K562 (cell line): ENCODE measurements around the gene OTUD5. TPM values are rescaled to one million over a fixed set of nuclear protein-coding genes. Genes with fewer than 3 reads are reported as not detected.

Experiments
- ATAC-seq: fragments of 200-7000 bp; cut with Tn5 transposase; 3 replicates; pipeline ENCODE4 v1.9.1; 2020; ENCODE audit warnings: moderate library complexity
- BruUV-seq: library from RNA; stranded (reverse); fragments of 400-500 nt; replicated peaks from 2 replicates; lab custom pipeline; 2021; lab: Mats Ljungman, UMichigan
- CTCF ChIA-PET: fragments of 300-600 bp; formaldehyde crosslinking; extraction: SDS; loops from one replicate; lab custom pipeline; 2021; ENCODE audit warnings: low intra/inter-chr PET ratio; lab: Yijun Ruan, JAX
- POLR2A ChIA-PET: fragments of 300-600, 350-650 bp; sonication (Branson Sonifier 250); formaldehyde crosslinking; extraction: SDS; loops from one replicate; lab custom pipeline; 2021; ENCODE audit warnings: antibody characterized with exemption, inconsistent platforms; lab: Yijun Ruan, JAX
- DNase-seq, 4 experiments: peaks; one replicate each; pipeline versions ENCODE4 v3.0.0 to v3.0.0-alpha.2; 2011 to 2018; ENCODE audit warnings: low spot score in 3 of 4, mixed read lengths in 3 of 4; ENCODE audit errors: extremely low read depth in 1 of 4
- FAIRE-seq: peaks from 2 replicates; lab custom pipeline; 2011; peaks lifted over from hg19 to GRCh38; lab: Jason Lieb, UNC
- H2AFZ ChIP-seq: 2 replicates; pipeline ENCODE4 v1.6.0; 2011; ENCODE audit warnings: low read depth, low read length, control low read depth, inconsistent platforms
- H3K27ac ChIP-seq: fragments of 200-600 bp; 3 replicates; pipeline ENCODE4 v1.8.0; 2011; ENCODE audit warnings: low read depth, mild to moderate bottlenecking, control low read depth, inconsistent platforms, low read length, moderate library complexity, mixed read lengths; ENCODE audit errors: extremely low read depth
- H3K27me3 ChIP-seq, 2 experiments: fragments of 300-600 bp in 1 of 2; 2 replicates in 1 of 2; 3 replicates in 1 of 2; pipeline versions ENCODE4 v1.6.0 to v1.8.0; 2011; ENCODE audit warnings: inconsistent platforms in 2 of 2, low read length in 2 of 2, mild to moderate bottlenecking in 1 of 2, mixed read lengths in 1 of 2, moderate library complexity in 1 of 2; ENCODE audit not compliant: control insufficient read depth in 2 of 2, insufficient read depth in 2 of 2
- H3K36me3 ChIP-seq: fragments of 300-600 bp; 3 replicates; pipeline ENCODE4 v1.8.0; 2011; ENCODE audit warnings: mild to moderate bottlenecking, low read length, inconsistent platforms; ENCODE audit not compliant: control insufficient read depth, insufficient read depth
- H3K4me1 ChIP-seq, 2 experiments: fragments of 200-600 bp in 1 of 2; replicated peaks in 1 of 2; 2 replicates in 1 of 2; 3 replicates in 1 of 2; pipeline versions ENCODE4 v1.5.1 to v1.8.0; 2011; ENCODE audit warnings: inconsistent platforms in 2 of 2, low read length in 2 of 2, mild to moderate bottlenecking in 1 of 2, mixed read lengths in 1 of 2, moderate library complexity in 1 of 2; ENCODE audit not compliant: control insufficient read depth in 2 of 2, insufficient read depth in 2 of 2
- H3K4me2 ChIP-seq: 2 replicates; pipeline ENCODE4 v1.6.1; 2011; ENCODE audit warnings: low read length, control low read depth, inconsistent platforms, mixed read lengths; ENCODE audit not compliant: insufficient read depth
- H3K4me3 ChIP-seq: fragments of 200-600 bp; sonication (generic), shearing (Covaris generic); 2 replicates; pipeline ENCODE4 v1.5.1; 2016; ENCODE audit warnings: control low read depth, inconsistent platforms
- H3K79me2 ChIP-seq: fragments of 200-600 bp; 3 replicates; pipeline ENCODE4 v1.8.0; 2011; ENCODE audit warnings: low read length, inconsistent platforms; ENCODE audit not compliant: control insufficient read depth, insufficient read depth
- H3K9ac ChIP-seq, 2 experiments: 2 replicates each; pipeline versions ENCODE4 v1.6.0 to v1.6.1; 2011; ENCODE audit warnings: low read depth in 2 of 2, low read length in 2 of 2, control low read depth in 1 of 2, inconsistent platforms in 1 of 2, mild to moderate bottlenecking in 1 of 2, mixed read lengths in 1 of 2; ENCODE audit not compliant: insufficient read depth in 1 of 2
- H3K9me1 ChIP-seq: one replicate; pipeline ENCODE4 v1.6.0; 2011; ENCODE audit warnings: inconsistent platforms, mild to moderate bottlenecking, low read length, moderate library complexity; ENCODE audit not compliant: control insufficient read depth, insufficient read depth
- H3K9me3 ChIP-seq: replicated peaks from 2 replicates; pipeline ENCODE4 v1.5.1; 2011; ENCODE audit warnings: low read depth, low read length, inconsistent platforms; ENCODE audit not compliant: control insufficient read depth, insufficient read depth
- H4K20me1 ChIP-seq: replicated peaks from 2 replicates; pipeline ENCODE4 v1.6.1; 2011; ENCODE audit warnings: low read length, inconsistent platforms, mixed read lengths; ENCODE audit not compliant: control insufficient read depth, insufficient read depth
- EHMT2 ChIP-seq: fragments of 450-650 bp; IDR thresholded peaks from 2 replicates; pipeline ENCODE4 v1.6.1; 2018; ENCODE audit warnings: antibody characterized with exemption
- ETV1 ChIP-seq: fragments of 450-650 bp; conservative IDR thresholded peaks from 2 replicates; pipeline ENCODE4 v1.6.1; 2016; ENCODE audit warnings: missing genetic modification characterization, control low read depth, low read depth, missing compliant biosample characterization
- GABPB1 ChIP-seq: sonication (generic); formaldehyde crosslinking; IDR thresholded peaks from 2 replicates; pipeline ENCODE4 v1.8.0; 2022; ENCODE audit warnings: mild to moderate bottlenecking, missing genetic modification reagents
- HDAC2 ChIP-seq: fragments of 450-650 bp; IDR thresholded peaks from 2 replicates; pipeline ENCODE4 v1.6.1; 2016; ENCODE audit warnings: mild to moderate bottlenecking
- PHF8 ChIP-seq: fragments of 200-600 bp; sonication (generic); IDR thresholded peaks from 2 replicates; pipeline ENCODE4 v1.6.1; 2012; ENCODE audit warnings: mixed run types, mild to moderate bottlenecking, inconsistent platforms, low read length, moderate library complexity, borderline replicate concordance
- PHTF2 ChIP-seq: fragments of 250-450 bp; sonication (Bioruptor Pico); IDR thresholded peaks from 2 replicates; pipeline ENCODE4 v1.5.0; 2021; ENCODE audit warnings: mild to moderate bottlenecking
- POLR2AphosphoS5 ChIP-seq: IDR thresholded peaks from 2 replicates; pipeline ENCODE4 v1.6.1; 2011; ENCODE audit warnings: mild to moderate bottlenecking, low read depth, low read length, moderate library complexity; ENCODE audit not compliant: control insufficient read depth, insufficient read depth
- SREBF2 ChIP-seq: sonication (generic); formaldehyde crosslinking; IDR thresholded peaks from 2 replicates; pipeline ENCODE4 v1.4.0; 2020; ENCODE audit warnings: mild to moderate bottlenecking, missing genetic modification reagents
- TARDBP ChIP-seq: fragments of 450-650 bp; IDR thresholded peaks from 2 replicates; pipeline ENCODE4 v1.6.1; 2016
- ZBTB7A ChIP-seq: IDR thresholded peaks from 2 replicates; pipeline ENCODE4 v1.6.1; 2011; ENCODE audit warnings: low read depth, mild to moderate bottlenecking, low read length, moderate library complexity, borderline replicate concordance; ENCODE audit not compliant: control insufficient read depth
- ZNF282 ChIP-seq: sonication (generic); formaldehyde crosslinking; IDR thresholded peaks from 2 replicates; pipeline ENCODE4 v1.8.1; 2023; ENCODE audit warnings: missing genetic modification reagents
- WGBS: fragments of 100-300 bp; shearing (Covaris generic); methylation state at CpG from one replicate; pipeline ENCODE4 v1.1.6; 2016; ENCODE audit warnings: low coverage, mixed read lengths; ENCODE audit not compliant: insufficient coverage; ENCODE audit errors: missing lambda C conversion rate; 5-methylcytosine and 5-hydroxymethylcytosine counted together
- in situ Hi-C: fragments of 300-500 bp; cut with MboI; formaldehyde crosslinking; loops from 4 replicates; pipeline ENCODE4 v1.15.0; 2018; ENCODE audit warnings: inconsistent platforms, mixed read lengths
- intact Hi-C: fragments of 100-400 bp; cut with micrococcal nuclease; formaldehyde crosslinking; loops from 2 replicates; pipeline ENCODE4 v1.14.2; 2022
- polyA plus RNA-seq, 8 experiments: library from polyadenylated mRNA; depleted of rRNA in 4 of 8; stranded (reverse) in 5 of 8; unstranded in 3 of 8; fragments of >200 nt; fragmentation: Nextera tagmentation in 2 of 8; fragmentation: Illumina TruSeq in 1 of 8; extraction: Ambion mirVana in 2 of 8; extraction: Trizol in 1 of 8; gene quantifications; 2 replicates each; pipeline versions ENCODE4 v1.2.1 to v1.2.3, GENCODE V29; 2011 to 2014; ENCODE audit warnings: inconsistent platforms in 1 of 8, missing spikeins in 1 of 8
- total RNA-seq, 7 experiments: library from RNA; depleted of rRNA in 6 of 7; stranded (reverse); fragments of >200 nt in 6 of 7; fragmentation: Illumina TruSeq in 2 of 7; extraction: Trizol in 2 of 7; gene quantifications; 2 replicates each; pipeline versions ENCODE4 v1.2.1 to v1.2.3, GENCODE V29; 2011 to 2021; ENCODE audit warnings: low replicate concordance in 1 of 7
- TF ChIP-seq, protein P1 (sequence below), 2 experiments: fragments of 250-450 bp in 1 of 2; fragments of 450-650 bp in 1 of 2; sonication (Bioruptor Pico) in 1 of 2; IDR thresholded peaks; 2 replicates each; pipeline versions ENCODE4 v1.6.1 to v1.8.0; 2016 to 2021; ENCODE audit warnings: mild to moderate bottlenecking in 2 of 2, moderate library complexity in 2 of 2, missing compliant biosample characterization in 1 of 2, missing genetic modification characterization in 1 of 2

OTUD5 gene
- total and polyA plus RNA-seq, 9 of the 15 experiments (the other 6 are each of a cell fraction or from before 2014, with no cell fraction given), result 3.6 to 102 (median 59.0) TPM

DNA sequence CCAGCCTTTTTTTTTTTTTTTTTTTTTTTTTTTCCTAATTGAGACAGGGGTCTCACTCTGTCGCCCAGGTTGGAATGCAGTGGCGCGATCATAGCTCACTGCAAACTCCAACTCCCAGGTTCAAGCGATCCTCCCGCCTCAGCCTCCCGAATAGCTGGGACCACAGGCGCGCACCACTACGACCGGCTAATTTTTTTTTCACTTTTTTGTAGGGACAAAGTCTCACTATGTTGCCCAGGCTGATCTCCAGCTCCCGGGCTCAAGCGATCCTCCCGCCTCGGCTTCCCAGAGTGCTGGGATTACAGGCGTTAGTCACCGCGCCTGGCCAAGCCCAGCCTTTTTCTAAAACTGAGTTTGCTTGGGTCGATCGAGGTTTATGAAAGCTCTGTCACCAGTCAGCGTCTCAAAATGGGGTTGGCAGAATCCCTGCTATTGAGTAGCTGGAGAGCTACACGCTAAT, 1.3 kb upstream of the OTUD5 start (continued):
- TF ChIP-seq ZBTB7A (peak; percentile 43; the same call in 1 of the 2 replicates), ZNF282 (CRISPR knock-in tag) (no peak), PHF8 (peak; percentile 16; the same call in 1 of the 2 replicates)

DNA sequence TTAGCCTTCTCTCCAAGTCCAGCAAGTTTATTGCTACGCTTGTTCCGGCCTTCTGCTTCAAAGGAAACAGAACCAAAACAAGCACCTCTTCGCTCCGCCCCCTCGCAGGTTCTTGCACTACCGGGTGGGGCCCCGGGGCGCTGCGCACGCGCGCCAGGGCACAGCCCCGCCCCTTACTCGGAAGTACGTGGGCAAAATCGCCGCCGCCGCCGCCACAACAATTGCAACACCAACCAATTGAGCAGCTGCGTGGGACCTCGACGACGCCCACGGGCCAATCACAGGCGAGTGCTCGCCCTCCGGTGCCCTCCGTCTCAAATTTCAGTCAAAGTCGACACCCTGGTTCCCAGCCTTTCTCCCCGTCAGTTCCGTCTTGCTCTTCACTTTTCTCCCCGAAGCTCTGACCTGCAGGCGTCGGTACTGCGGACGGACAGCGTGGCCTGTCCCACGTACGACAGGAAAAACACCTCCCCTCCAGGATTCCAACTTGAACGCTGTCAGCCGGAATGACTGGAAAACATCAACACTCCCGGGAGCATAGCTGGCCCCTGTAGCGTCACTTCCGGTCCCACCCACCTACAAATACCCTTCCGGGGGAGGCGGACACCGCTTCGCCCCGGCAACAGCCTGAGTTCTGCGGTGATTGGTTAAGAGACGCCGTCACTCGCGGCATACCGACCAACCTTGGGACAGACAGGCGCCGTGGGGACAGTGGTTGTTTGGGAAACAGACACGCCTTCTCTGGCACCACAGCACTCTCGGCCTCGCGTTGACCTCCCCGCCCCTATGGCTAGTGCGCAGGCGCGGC, 624 bp upstream of the OTUD5 start:
- POLR2A ChIA-PET, result interaction anchor here (0.6 to 1.7 kb wide), 11 partner anchors 11 to 233 kb away, joined by 3 to 11 read pairs (median 3); partner anchors contain the start of genes PQBP1 and TIMM17B
- TF ChIP-seq, protein P1, sequence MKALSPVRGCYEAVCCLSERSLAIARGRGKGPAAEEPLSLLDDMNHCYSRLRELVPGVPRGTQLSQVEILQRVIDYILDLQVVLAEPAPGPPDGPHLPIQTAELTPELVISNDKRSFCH (CRISPR knock-in tag; IDR thresholded peaks at IDR 0.05), result no peak
- TF ChIP-seq, protein P1 (tag; IDR thresholded peaks at IDR 0.05), result no peak
- TF ChIP-seq POLR2AphosphoS5, result peak; percentile 61; the same call in 1 of the 2 replicates
- TF ChIP-seq PHTF2, result no peak
- no peak for TF ChIP-seq SREBF2 (CRISPR knock-in tag)
- no peak for TF ChIP-seq EHMT2
- peak; percentile 85 for TF ChIP-seq ETV1
- peak; percentile 96 for TF ChIP-seq GABPB1
- TF ChIP-seq TARDBP, result peak; percentile 49; the same call in 1 of the 2 replicates
- no peak for TF ChIP-seq HDAC2

More for the DNA sequence above, 624 bp upstream of the OTUD5 start:
- peaks cover 39% of the 10 kb centered on the region for H3K36me3 ChIP-seq
- H3K4me3 ChIP-seq, result peak overlapping the region; percentile 84
- peak overlapping the region; percentile 98 for H3K27ac ChIP-seq
- peaks cover 34 to 57% of the 10 kb centered on the region in 2 experiments for H3K4me1 ChIP-seq
- H3K9me1 ChIP-seq, result peaks cover 10% of the 10 kb centered on the region
- H3K79me2 ChIP-seq, result peaks cover 61% of the 10 kb centered on the region
- WGBS, result under 1% methylated on average over 50 of the region's 66 CpGs
- CTCF ChIA-PET, result interaction anchor here (0.6 kb wide), 1 partner anchor 385 kb away, joined by 4 read pairs; no protein-coding TSS in a partner anchor
- in situ Hi-C loops, result no loop called here
- peak overlapping the region; percentile 95 to 96 for H3K9ac ChIP-seq
- peak; percentile 87 for ATAC-seq
- peak; percentile 97 for FAIRE-seq
- no peaks in the 10 kb centered on the region for H3K9me3 ChIP-seq
- H4K20me1 ChIP-seq, result peaks cover 12% of the 10 kb centered on the region; the same call in 1 of the 2 replicates
- TSS peak; percentile 67 for BruUV-seq
- peak; percentile 90 to 98 (median 92) for DNase-seq
- peak overlapping the region; percentile 94 for H2AFZ ChIP-seq
- H3K27me3 ChIP-seq, result no peaks in the 10 kb centered on the region; a peak in 1 of 5 replicates
- peak overlapping the region; percentile 95 for H3K4me2 ChIP-seq
- intact Hi-C loops, result loop anchor here (1.0 to 10.0 kb wide), 4 partner anchors 44 to 217 kb away; partner anchors contain the start of genes GRIPAP1, PLP2 and TFE3
